ENCODE results near the gene MACROD2.
"Not testable (repeated sequence)": the region's sequence is repeated elsewhere in the genome, so short reads cannot be mapped to it uniquely, and the experiment has no call there.

Gene MACROD2

GRCh38 chr20:14956538-14956937, 961.2 kb downstream of the MACROD2 start:
- DNase-seq (ENCODE audit: low spot score in 2 of 2): no peak
- in situ Hi-C loops (cut with MboI; ENCODE audit: low sequenced_read_pairs): no loop called here

GRCh38 chr20:14957402-14957801, 962.1 kb downstream of the MACROD2 start:
- in situ Hi-C loops (cut with MboI; ENCODE audit: low sequenced_read_pairs): no loop called here
- Histone ChIP-seq H3K27me3 (ENCODE audit: low read depth) (no peaks in the 10 kb centered on the region), H3K4me1 (no peaks in the 10 kb centered on the region; the same call in 1 of the 2 replicates), H3K4me3 (no peak overlapping the region), H3K36me3 (replicated peaks) (no peaks in the 10 kb centered on the region), H3K9me3 (no peaks in the 10 kb centered on the region)
- no peak for DNase-seq (ENCODE audit: low spot score in 2 of 2)

More at GRCh38 chr20:14956538-14956937, 961.2 kb downstream of the MACROD2 start:
- Histone ChIP-seq H3K27me3 (ENCODE audit: low read depth) (no peaks in the 10 kb centered on the region), H3K4me1 (no peaks in the 10 kb centered on the region; the same call in 1 of the 2 replicates), H3K9me3 (no peaks in the 10 kb centered on the region), H3K36me3 (replicated peaks) (no peaks in the 10 kb centered on the region), H3K4me3 (no peak overlapping the region)

- no peak for DNase-seq (ENCODE audit: low spot score in 2 of 2)
- H3K4me1 ChIP-seq: no peaks in the 10 kb centered on the region; the same call in 1 of the 2 replicates
- no peaks in the 10 kb centered on the region for H3K36me3 ChIP-seq (replicated peaks)
- H3K27me3 ChIP-seq (ENCODE audit: low read depth): no peaks in the 10 kb centered on the region
- H3K4me3 ChIP-seq: no peak overlapping the region
- no peaks in the 10 kb centered on the region; the same call in 1 of the 2 replicates for H3K9me3 ChIP-seq
- in situ Hi-C loops (cut with MboI; ENCODE audit: low sequenced_read_pairs): no loop called here
Measured at GRCh38 chr20:14958626-14959025, 963.3 kb downstream of the MACROD2 start.

- H3K9me3 ChIP-seq: no peaks in the 10 kb centered on the region; the same call in 1 of the 2 replicates
- no peaks in the 10 kb centered on the region for H3K4me1 ChIP-seq
- in situ Hi-C loops (cut with MboI; ENCODE audit: low sequenced_read_pairs): no loop called here
- no peaks in the 10 kb centered on the region for H3K27me3 ChIP-seq (ENCODE audit: low read depth)
- no peak for DNase-seq (ENCODE audit: low spot score in 2 of 2)
- H3K4me3 ChIP-seq: no peak overlapping the region
- H3K36me3 ChIP-seq (replicated peaks): no peaks in the 10 kb centered on the region
Measured at GRCh38 chr20:14959506-14960475, 964.5 kb downstream of the MACROD2 start.

GRCh38 chr20:14960831-14961230, 965.5 kb downstream of the MACROD2 start:
- no peak overlapping the region for H3K4me3 ChIP-seq
- no peaks in the 10 kb centered on the region for H3K36me3 ChIP-seq (replicated peaks)
- no peaks in the 10 kb centered on the region for H3K4me1 ChIP-seq
- no peaks in the 10 kb centered on the region for H3K27me3 ChIP-seq (ENCODE audit: low read depth)
- in situ Hi-C loops (cut with MboI; ENCODE audit: low sequenced_read_pairs): no loop called here
- H3K9me3 ChIP-seq: no peaks in the 10 kb centered on the region; the same call in 1 of the 2 replicates
- no peak for DNase-seq (ENCODE audit: low spot score in 2 of 2)

GRCh38 chr20:14963262-14963663, 967.9 kb downstream of the MACROD2 start:
- in situ Hi-C loops (cut with MboI; ENCODE audit: low sequenced_read_pairs): no loop called here
- Histone ChIP-seq H3K27me3 (ENCODE audit: low read depth) (no peaks in the 10 kb centered on the region), H3K4me3 (no peak overlapping the region), H3K36me3 (replicated peaks) (no peaks in the 10 kb centered on the region), H3K9me3 (no peaks in the 10 kb centered on the region; the same call in 1 of the 2 replicates), H3K4me1 (no peaks in the 10 kb centered on the region)
- DNase-seq (ENCODE audit: low spot score in 2 of 2): no peak

GRCh38 chr20:14966203-14966602, 970.9 kb downstream of the MACROD2 start:
- DNase-seq (ENCODE audit: low spot score in 2 of 2): no peak
- Histone ChIP-seq H3K36me3 (replicated peaks) (no peaks in the 10 kb centered on the region), H3K9me3 (no peaks in the 10 kb centered on the region; the same call in 1 of the 2 replicates), H3K27me3 (ENCODE audit: low read depth) (no peaks in the 10 kb centered on the region), H3K4me3 (no peak overlapping the region), H3K4me1 (no peaks in the 10 kb centered on the region)
- in situ Hi-C loops (cut with MboI; ENCODE audit: low sequenced_read_pairs): no loop called here

- no peaks in the 10 kb centered on the region for H3K4me1 ChIP-seq
- no peaks in the 10 kb centered on the region; the same call in 1 of the 2 replicates for H3K9me3 ChIP-seq
- no peak overlapping the region for H3K4me3 ChIP-seq
- no peaks in the 10 kb centered on the region for H3K36me3 ChIP-seq (replicated peaks)
- no peak for DNase-seq (ENCODE audit: low spot score in 2 of 2)
- no peaks in the 10 kb centered on the region for H3K27me3 ChIP-seq (ENCODE audit: low read depth)
- in situ Hi-C loops (cut with MboI; ENCODE audit: low sequenced_read_pairs): no loop called here
Measured at GRCh38 chr20:14966808-14967207, 971.5 kb downstream of the MACROD2 start.

DNA sequence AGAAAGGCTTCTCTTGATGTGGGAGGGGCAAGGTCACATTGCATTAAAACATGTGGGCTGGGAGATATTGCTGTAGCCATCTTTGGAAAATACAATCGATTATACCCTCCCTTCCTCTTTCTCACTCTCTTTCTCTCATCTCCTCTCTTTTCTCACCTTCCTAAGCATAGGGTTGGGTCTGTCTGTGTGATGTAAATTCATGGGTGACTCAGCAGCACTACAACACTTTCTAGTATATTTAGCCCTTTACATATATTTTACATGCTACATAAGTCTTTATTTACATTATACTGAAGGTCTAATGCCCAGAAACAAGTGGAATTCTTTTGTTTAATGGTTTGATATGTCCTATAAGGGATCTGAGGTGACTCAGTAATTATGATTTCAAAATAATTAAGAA, 976.9 kb downstream of the MACROD2 start:
- Histone ChIP-seq H3K9me3 (no peaks in the 10 kb centered on the region), H3K4me3 (no peak overlapping the region), H3K27me3 (ENCODE audit: low read depth) (no peaks in the 10 kb centered on the region), H3K36me3 (replicated peaks) (no peaks in the 10 kb centered on the region), H3K4me1 (no peaks in the 10 kb centered on the region)
- in situ Hi-C loops (cut with MboI; ENCODE audit: low sequenced_read_pairs): no loop called here
- no peak for DNase-seq (ENCODE audit: low spot score in 2 of 2)

GRCh38 chr20:14972690-14973089, 977.4 kb downstream of the MACROD2 start:
- H3K9me3 ChIP-seq: no peaks in the 10 kb centered on the region
- no peak for DNase-seq (ENCODE audit: low spot score in 2 of 2)

DNA sequence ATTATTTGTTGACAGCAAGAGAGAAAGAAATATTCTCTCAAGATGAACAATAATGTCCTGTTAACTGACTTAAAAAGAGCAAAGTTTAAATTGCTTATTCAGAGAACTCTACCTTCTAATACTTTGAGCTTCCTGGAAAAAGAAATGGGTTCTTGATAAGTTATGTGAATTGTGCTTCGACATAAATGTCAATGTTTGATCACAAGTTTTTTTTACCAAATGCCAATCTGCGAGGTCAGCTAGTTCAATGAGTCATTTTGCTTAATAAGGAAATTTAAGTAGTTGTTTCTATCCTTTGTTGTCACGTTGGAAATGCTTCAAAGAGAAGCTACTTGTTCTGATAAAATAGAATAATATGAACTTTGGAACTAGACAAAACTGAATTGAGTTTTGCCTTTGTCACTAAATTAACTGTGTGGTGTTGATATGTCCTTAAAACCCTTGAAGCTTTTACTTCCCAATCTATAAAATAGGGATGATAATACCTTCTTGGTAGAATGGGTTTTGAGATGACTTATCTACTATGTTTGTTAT, 984.2 kb downstream of the MACROD2 start:
- no peaks in the 10 kb centered on the region for H3K36me3 ChIP-seq (replicated peaks)
- H3K27me3 ChIP-seq (ENCODE audit: low read depth): no peaks in the 10 kb centered on the region
- no peaks in the 10 kb centered on the region for H3K9me3 ChIP-seq
- H3K4me3 ChIP-seq: no peak overlapping the region
- H3K4me1 ChIP-seq: no peaks in the 10 kb centered on the region
- no peak for DNase-seq (ENCODE audit: low spot score in 2 of 2)
- in situ Hi-C loops (cut with MboI; ENCODE audit: low sequenced_read_pairs): no loop called here

More at GRCh38 chr20:14972690-14973089, 977.4 kb downstream of the MACROD2 start:
- no peaks in the 10 kb centered on the region for H3K27me3 ChIP-seq (ENCODE audit: low read depth)
- in situ Hi-C loops (cut with MboI; ENCODE audit: low sequenced_read_pairs): no loop called here
- H3K4me1 ChIP-seq: no peaks in the 10 kb centered on the region
- H3K36me3 ChIP-seq (replicated peaks): no peaks in the 10 kb centered on the region
- no peak overlapping the region for H3K4me3 ChIP-seq

DNA sequence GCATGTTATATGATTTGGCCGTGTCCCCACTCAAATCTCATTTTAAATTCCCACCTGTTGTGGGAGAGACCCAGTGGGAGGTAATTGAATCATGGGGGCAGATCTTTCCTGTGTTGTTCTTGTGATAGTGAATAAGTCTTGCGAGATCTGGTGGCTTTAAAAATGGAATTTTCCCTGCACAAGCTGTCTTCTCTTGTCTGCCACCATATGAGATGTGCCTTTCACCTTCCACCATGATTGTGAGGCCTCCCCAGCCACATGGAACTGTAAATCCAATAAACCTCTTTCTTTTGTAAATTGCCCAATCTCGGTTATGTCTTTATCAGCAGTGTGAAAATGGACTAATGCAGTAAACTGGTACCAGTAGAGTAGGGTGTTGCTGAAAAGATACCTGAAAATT, 986.2 kb downstream of the MACROD2 start:
- H3K4me3 ChIP-seq; H3K36me3 ChIP-seq (replicated peaks); H3K27me3 ChIP-seq (ENCODE audit: low read depth); H3K9me3 ChIP-seq; in situ Hi-C loops (cut with MboI; ENCODE audit: low sequenced_read_pairs); H3K4me1 ChIP-seq; DNase-seq (ENCODE audit: low spot score in 2 of 2): not testable (repeated sequence)

DNA sequence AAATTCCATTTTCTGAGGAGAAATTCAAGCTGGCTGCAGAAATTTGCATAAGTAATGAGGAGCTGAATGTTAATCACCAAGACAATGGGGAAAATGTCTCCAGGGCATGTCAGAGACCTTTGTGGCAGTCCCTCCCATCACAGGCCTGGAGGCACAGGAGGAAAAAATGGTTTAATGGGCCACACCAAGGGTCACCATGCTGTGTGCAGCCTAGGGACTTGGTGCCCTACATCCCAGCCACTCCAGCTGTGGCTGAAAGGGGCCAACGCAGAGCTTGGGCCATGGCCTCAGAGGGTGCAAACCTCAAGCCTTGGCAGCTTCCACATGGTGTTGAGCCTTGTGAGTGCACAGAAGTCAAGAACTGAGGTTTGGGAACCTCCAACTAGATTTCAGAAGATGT, 987.0 kb downstream of the MACROD2 start:
- DNase-seq (ENCODE audit: low spot score in 2 of 2); H3K27me3 ChIP-seq (ENCODE audit: low read depth); H3K9me3 ChIP-seq; H3K36me3 ChIP-seq (replicated peaks); H3K4me1 ChIP-seq; in situ Hi-C loops (cut with MboI; ENCODE audit: low sequenced_read_pairs); H3K4me3 ChIP-seq: not testable (repeated sequence)

- no peak for DNase-seq (ENCODE audit: low spot score in 2 of 2)
- Histone ChIP-seq H3K4me3 (no peak overlapping the region), H3K36me3 (replicated peaks) (no peaks in the 10 kb centered on the region), H3K4me1 (no peaks in the 10 kb centered on the region), H3K9me3 (no peaks in the 10 kb centered on the region), H3K27me3 (ENCODE audit: low read depth) (no peaks in the 10 kb centered on the region)
- in situ Hi-C loops (cut with MboI; ENCODE audit: low sequenced_read_pairs): no loop called here
Measured at GRCh38 chr20:14984305-14984704, 989.0 kb downstream of the MACROD2 start.

Measured in HAP-1 (cell line).